GM23248 (cell line): ENCODE measurements around the gene PLD1.

Source experiments
- EZH2 ChIP-seq: fragments of 200-600 bp; sonication (generic); IDR thresholded peaks from 2 replicates; pipeline ENCODE4 v1.6.1; 2018; ENCODE audit warnings: antibody characterized with exemption, mild to moderate bottlenecking; ENCODE audit not compliant: insufficient read depth, poor library complexity, severe bottlenecking
- EZH2phosphoT487 ChIP-seq: fragments of 200-600 bp; sonication (generic); IDR thresholded peaks from 2 replicates; pipeline ENCODE4 v1.6.1; 2018; ENCODE audit warnings: antibody characterized with exemption, moderate library complexity, mild to moderate bottlenecking, low read depth; ENCODE audit not compliant: insufficient read depth

DNA sequence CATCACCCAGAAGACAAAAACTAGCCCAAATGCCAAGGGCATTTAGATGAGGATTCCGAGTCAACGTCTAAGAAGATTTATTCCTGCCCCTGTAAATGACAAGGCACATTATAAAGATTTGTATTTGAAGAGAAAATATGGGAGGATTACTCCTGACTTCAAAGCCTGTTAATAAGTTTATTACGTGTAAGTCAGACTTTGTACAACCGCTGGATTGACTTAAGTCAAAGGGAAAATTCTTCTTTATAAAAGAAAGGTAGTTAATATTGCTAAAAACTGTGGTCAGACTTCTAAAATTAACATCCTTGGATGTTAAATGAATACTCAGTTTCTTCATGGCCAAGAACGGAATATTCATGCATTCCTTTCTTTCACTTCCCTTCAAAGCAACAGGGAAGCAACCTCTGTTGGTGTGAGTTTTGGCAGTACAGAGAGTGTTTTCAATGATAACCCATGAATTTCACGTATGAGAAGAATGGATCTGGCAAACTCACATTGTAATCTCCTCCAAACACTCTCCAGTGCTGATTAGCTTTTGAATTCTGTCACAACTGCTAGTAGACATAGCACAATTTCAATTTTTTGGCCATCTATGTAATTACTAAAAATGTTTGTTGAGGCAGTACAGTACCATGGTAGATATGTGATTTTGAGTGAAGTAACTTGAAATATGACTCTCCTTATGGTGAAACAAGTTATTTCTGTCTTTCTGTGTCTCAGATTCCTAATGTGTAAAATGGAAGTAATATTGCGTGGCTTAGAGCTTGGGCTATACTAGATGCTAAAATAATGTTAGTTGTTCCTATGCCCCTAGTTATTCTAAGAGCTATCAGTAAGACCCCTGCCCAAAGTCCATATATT is 62.0 kb downstream of the PLD1 start:
- TF ChIP-seq EZH2 (no peak), EZH2phosphoT487 (no peak)
